Heart left ventricle (tissue), 16 donors: ENCODE measurements around the gene HYAL1. TPM values are rescaled to one million over a fixed set of nuclear protein-coding genes. Genes with fewer than 3 reads are reported as not detected.

ENCODE experiments used
- ATAC-seq, 4 donors: fragments of 200-7000 bp; cut with Tn5 transposase; one replicate each; pipeline ENCODE4 v1.9.1; 2020 to 2022; ENCODE audit warnings: moderate library complexity in 4 of 4, mild to moderate bottlenecking in 3 of 4, moderate number of reproducible peaks in 1 of 4
- DNase-seq, 5 donors: peaks; one replicate each; pipeline ENCODE4 v3.0.0-alpha.2; 2020
- H3K27ac ChIP-seq, 12 donors: fragments of 200-600 bp; sonication (generic) in 4 of 12; one replicate each; pipeline versions ENCODE4 v1.5.0 to v1.8.0; 2016 to 2022; ENCODE audit warnings: mild to moderate bottlenecking in 2 of 12
- H3K27me3 ChIP-seq, 9 donors: fragments of 200-600 bp; sonication (generic) in 2 of 9; one replicate each; pipeline versions ENCODE4 v1.5.1 to v1.8.0; 2016 to 2022; ENCODE audit warnings: mild to moderate bottlenecking in 3 of 9
- H3K36me3 ChIP-seq, 9 donors: fragments of 200-600 bp; sonication (generic) in 2 of 9; one replicate each; pipeline versions ENCODE4 v1.5.0 to v1.8.0; 2018 to 2022; ENCODE audit warnings: mild to moderate bottlenecking in 2 of 9
- H3K4me1 ChIP-seq, 12 donors: fragments of 200-600 bp; sonication (generic) in 4 of 12; one replicate each; pipeline versions ENCODE4 v1.5.0 to v1.8.0; 2016 to 2022; ENCODE audit warnings: mild to moderate bottlenecking in 3 of 12
- H3K4me3 ChIP-seq, 12 donors: fragments of 200-600 bp; sonication (generic) in 4 of 12; one replicate each; pipeline versions ENCODE4 v1.5.0 to v1.8.0; 2017 to 2022; ENCODE audit warnings: mild to moderate bottlenecking in 9 of 12, moderate library complexity in 4 of 12
- H3K9me3 ChIP-seq, 12 donors: fragments of 200-600 bp; sonication (generic) in 4 of 12; one replicate each; pipeline versions ENCODE4 v1.5.0 to v1.8.0; 2016 to 2022; ENCODE audit warnings: mild to moderate bottlenecking in 1 of 12
- POLR2A ChIP-seq, 2 donors: fragments of 450-650 bp; IDR thresholded peaks; one replicate each; pipeline ENCODE4 v1.6.1; 2017; ENCODE audit warnings: antibody characterized with exemption in 2 of 2, mild to moderate bottlenecking in 2 of 2, moderate library complexity in 2 of 2
- WGBS, 4 donors: extraction: QIAGEN DNeasy Blood & Tissue Kit in 2 of 4; methylation state at CpG; one replicate each; pipeline versions ENCODE4 v1.1.5 to v1.1.7; 2013 to 2018; 5-methylcytosine and 5-hydroxymethylcytosine counted together
- intact Hi-C, 10 donors: fragments of 100-400 bp; cut with DNase I; formaldehyde crosslinking; loops; one replicate each; pipeline versions ENCODE4 v1.11.1 to v1.14.2; 2022
- polyA plus RNA-seq, 2 donors: library from polyadenylated mRNA; stranded (reverse); fragments of 200-250 nt; gene quantifications; one replicate each; pipeline ENCODE4 v1.2.3, GENCODE V29; 2013
- total RNA-seq, 9 donors: library from RNA; depleted of rRNA in 2 of 9; stranded (reverse); fragments of >200 nt in 2 of 9; fragmentation: NEBNext Ultra II Directional in 3 of 9; extraction: Animal tissue kit (Norgen Biotek cat#: 25700) in 3 of 9; gene quantifications; one replicate each; pipeline versions ENCODE4 v1.1.0 to v1.2.4, GENCODE V29; 2016 to 2023
- TF ChIP-seq, protein P1 (sequence below), 12 donors: fragments of 200-600 bp; sonication (generic) in 4 of 12; IDR thresholded peaks; one replicate each; pipeline versions ENCODE4 v1.5.0 to v1.8.0; 2018 to 2022; ENCODE audit warnings: antibody characterized with exemption in 12 of 12, mild to moderate bottlenecking in 5 of 12
- donor health status: ischemic (EF 13 %, LVEDD 7.1; RV severe dilation, severe dysfunction).
- donor health status: healthy with polysubstance abuse.
- donor health status: DM: no; HTN: yes; CAD: no.
- donor health status: DM: no; HTN: no; CAD: no.
- donor health status: ischemic (EF 25% LVEDD 6.9; RV normal size, moderate dysfunction).
- donor health status: ischemic (EF 25% LVEDD 5.7; RV mildly dilated, moderate dysfunction).
- donor health status: healthy.
- donor health status: DM: yes; HTN: yes; CAD: no.
- donor health status: ischemic (EF 35%, LVEDD 5.7; RV mildly dilated, moderate dysfunction).
- donor health status: nonischemic (EF 11% LVEDD 7.7; RV severe dilation, severe dysfunction).
- donor health status: DM: yes; HTN: yes; CAD: no.
- donor health status: PGD.
- donor health status: ischemic (EF 29% LVEDD 5.4; RV normal size, mild dysfunction).
- donor health status: nonischemic (EF 23%, LVEDD 6.1; RV moderate dilation, normal function).

Gene HYAL1
- total and polyA plus RNA-seq, 11 donors, result 36.9 to 99.7 (median 57.8) TPM

DNA sequence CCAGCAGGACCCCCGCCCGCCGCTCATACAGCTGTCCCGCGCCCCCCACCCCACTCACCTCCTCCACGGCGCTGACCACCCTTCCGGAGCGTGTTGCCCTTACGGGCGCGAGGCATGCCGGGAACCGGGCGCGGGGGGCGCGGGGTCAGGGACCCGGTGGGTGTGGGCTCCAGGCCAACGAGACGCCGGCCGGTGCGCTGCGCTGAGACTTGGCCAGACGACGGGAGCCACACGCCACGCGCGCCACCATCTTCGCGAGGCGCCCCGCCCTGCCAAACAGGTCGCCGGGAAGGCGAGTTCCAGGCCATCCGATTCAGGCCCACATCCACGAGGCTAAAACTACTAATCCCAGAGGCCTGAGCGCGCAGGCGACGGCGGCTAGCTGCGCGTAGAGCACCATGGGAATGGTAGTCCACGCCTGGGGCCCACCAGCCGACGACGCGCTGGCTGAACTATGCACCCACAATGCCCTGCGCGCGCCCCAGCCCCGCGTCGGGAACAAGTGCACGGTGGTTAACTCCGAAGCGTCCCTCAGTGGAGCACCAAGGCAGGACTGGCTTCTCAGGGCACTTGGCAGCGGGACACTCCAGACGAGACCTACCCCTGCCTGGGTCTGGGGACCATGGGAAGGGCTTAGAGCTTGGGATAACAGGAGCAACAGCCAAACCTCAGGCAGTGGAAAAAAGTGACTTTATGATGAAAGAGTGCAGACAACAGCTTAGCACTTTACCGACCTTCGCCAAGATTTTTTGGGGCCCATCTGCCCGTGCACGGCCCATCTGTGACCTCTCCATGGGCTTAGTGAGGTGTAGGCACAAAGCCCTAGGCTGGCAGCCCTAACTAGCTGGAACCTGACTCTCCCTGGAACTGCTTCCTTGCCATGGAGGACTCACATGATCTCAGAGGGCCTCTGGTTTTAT, 11.0 kb downstream of the HYAL1 start, which contains the start of gene IFRD2:
IFRD2 (minus strand) TSS at position 271 of the 920 bp plus-strand sequence; CDS start at position 116, 155 bp downstream.
- peak within 1 kb of the TSS; percentile 69 to 96 (median 90) for H3K27ac ChIP-seq
- H3K4me3 ChIP-seq, result peak within 1 kb of the TSS; percentile 69 to 99 (median 90)
- no peaks in the 10 kb centered on the region for H3K9me3 ChIP-seq
- H3K27me3 ChIP-seq, result no peaks in the 10 kb centered on the region
- ATAC-seq (peak; percentile 94 to 97 (median 94)), DNase-seq (peak; percentile 98 to 99 (median 98))
- peaks cover 4 to 43% (median 27%) of the 10 kb centered on the region in 12 donors for H3K4me1 ChIP-seq
- peaks cover 3 to 37% (median 27%) of the 10 kb centered on the region in 9 donors for H3K36me3 ChIP-seq
- intact Hi-C loops, result loop anchor here in 2 of 10 donors (5.0 to 10.0 kb wide), 2 partner anchors 35 to 358 kb away; partner anchors contain the start of gene TUSC2 (in 1 of the 2)
- WGBS, 4 donors, result 1% methylated on average over 19 to 67 of the region's 67 CpGs
- peak; percentile 24 to 64 for TF ChIP-seq POLR2A (IDR thresholded peaks at IDR 0.05)
- TF ChIP-seq, protein P1, sequence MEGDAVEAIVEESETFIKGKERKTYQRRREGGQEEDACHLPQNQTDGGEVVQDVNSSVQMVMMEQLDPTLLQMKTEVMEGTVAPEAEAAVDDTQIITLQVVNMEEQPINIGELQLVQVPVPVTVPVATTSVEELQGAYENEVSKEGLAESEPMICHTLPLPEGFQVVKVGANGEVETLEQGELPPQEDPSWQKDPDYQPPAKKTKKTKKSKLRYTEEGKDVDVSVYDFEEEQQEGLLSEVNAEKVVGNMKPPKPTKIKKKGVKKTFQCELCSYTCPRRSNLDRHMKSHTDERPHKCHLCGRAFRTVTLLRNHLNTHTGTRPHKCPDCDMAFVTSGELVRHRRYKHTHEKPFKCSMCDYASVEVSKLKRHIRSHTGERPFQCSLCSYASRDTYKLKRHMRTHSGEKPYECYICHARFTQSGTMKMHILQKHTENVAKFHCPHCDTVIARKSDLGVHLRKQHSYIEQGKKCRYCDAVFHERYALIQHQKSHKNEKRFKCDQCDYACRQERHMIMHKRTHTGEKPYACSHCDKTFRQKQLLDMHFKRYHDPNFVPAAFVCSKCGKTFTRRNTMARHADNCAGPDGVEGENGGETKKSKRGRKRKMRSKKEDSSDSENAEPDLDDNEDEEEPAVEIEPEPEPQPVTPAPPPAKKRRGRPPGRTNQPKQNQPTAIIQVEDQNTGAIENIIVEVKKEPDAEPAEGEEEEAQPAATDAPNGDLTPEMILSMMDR (IDR thresholded peaks at IDR 0.05), result peak in 2 of 12 donors; percentile 4 to 17

DNA sequence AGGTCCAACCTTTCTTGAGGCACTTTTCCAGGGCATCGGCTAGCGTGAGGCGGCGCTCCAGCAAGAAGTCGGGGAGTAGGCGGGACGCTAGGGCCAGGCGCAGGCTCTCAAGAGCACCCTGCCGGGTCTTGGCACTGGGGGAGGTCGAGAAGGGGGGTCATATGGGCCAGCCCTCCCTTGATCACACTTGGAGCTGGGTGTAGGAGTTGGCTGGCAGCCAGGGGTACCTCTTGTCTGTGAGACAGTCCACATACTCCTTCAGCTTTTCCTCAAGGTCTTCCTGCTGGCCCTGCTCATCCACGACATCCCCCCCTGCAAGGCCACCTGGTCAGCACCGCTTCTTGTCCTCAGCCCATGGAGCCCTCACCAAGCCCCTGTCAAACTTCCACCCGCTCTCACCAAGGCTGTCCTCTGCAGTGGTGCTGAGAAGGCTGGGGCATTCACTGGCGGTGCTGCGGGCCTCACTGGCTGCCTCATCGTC, 13.2 kb downstream of the HYAL1 start:
- 85 to 92% (median 87%) methylated on average over 12 to 16 of the region's 16 CpGs for WGBS, 4 donors
- Histone ChIP-seq H3K4me3 (no peak overlapping the region), H3K27ac (no peak overlapping the region), H3K4me1 (peaks cover 4 to 62% (median 38%) of the 10 kb centered on the region in 12 donors), H3K9me3 (no peaks in the 10 kb centered on the region), H3K36me3 (peaks cover 3 to 45% (median 31%) of the 10 kb centered on the region in 9 donors), H3K27me3 (no peaks in the 10 kb centered on the region)
- intact Hi-C loops, result loop anchor here in 2 of 10 donors (5.0 to 10.0 kb wide), 2 partner anchors 37 to 355 kb away; partner anchors contain the start of gene TUSC2 (in 1 of the 2)
- peak in 3 of 5 donors; percentile 27 to 58 (median 44) for DNase-seq
- no peak for ATAC-seq
- TF ChIP-seq, protein P1 (IDR thresholded peaks at IDR 0.05), result no peak
- no peak for TF ChIP-seq POLR2A (IDR thresholded peaks at IDR 0.05)

DNA sequence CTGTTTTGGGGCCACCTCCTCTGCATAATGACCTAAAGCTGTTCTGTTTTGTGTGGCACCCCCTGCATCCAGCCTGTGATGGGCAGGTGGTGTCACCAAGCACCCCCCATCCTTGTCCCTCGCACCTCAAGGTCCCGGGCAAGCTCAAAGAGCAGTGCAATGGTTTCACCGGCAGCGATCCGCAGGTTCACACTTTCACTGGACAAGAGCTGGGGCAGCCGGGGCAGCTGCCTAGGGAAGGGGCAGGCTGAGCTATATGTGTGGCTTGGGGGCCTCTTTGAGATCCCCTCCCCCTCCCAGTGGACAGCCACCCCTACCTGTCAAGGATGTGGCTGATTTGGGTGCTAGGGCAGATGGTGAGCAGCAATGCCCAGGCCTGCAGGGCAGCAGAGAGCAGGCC, 14.2 kb downstream of the HYAL1 start:
- no peak for TF ChIP-seq POLR2A (IDR thresholded peaks at IDR 0.05)
- TF ChIP-seq, protein P1 (IDR thresholded peaks at IDR 0.05), result no peak
- 92 to 95% (median 93%) methylated on average over 5 to 6 of the region's 6 CpGs for WGBS, 4 donors
- peaks cover 3 to 45% (median 31%) of the 10 kb centered on the region in 9 donors for H3K36me3 ChIP-seq
- peak in 1 of 5 donors; percentile 52 for DNase-seq
- H3K4me3 ChIP-seq, result no peak overlapping the region
- no peaks in the 10 kb centered on the region for H3K9me3 ChIP-seq
- no peaks in the 10 kb centered on the region for H3K27me3 ChIP-seq
- H3K4me1 ChIP-seq, result peaks cover 4 to 65% (median 38%) of the 10 kb centered on the region in 12 donors
- peak overlapping the region in 2 of 12 donors; percentile 80 to 81 for H3K27ac ChIP-seq
- ATAC-seq, result no peak
- intact Hi-C loops, result no loop called here
